Astrocyte of the spinal cord (primary cell): Measurements from ENCODE around the gene ATL2.

Experiments used
- DNase-seq: peaks from one replicate; pipeline ENCODE4 v3.0.0; 2011; ENCODE audit warnings: low read depth, low spot score
- H3K4me3 ChIP-seq: 2 replicates; pipeline ENCODE4 v1.5.1; 2011; ENCODE audit warnings: low read depth, mild to moderate bottlenecking, low read length, moderate library complexity
- CTCF ChIP-seq: IDR thresholded peaks from 2 replicates; pipeline ENCODE4 v1.5.1; 2012; ENCODE audit warnings: low read depth, mild to moderate bottlenecking, low read length, inconsistent platforms
- in situ Hi-C: cut with HindIII; loops from 2 replicates; pipeline ENCODE4 v1.10.0; 2017; ENCODE audit warnings: low sequenced_read_pairs

Gene ATL2

GRCh38 chr2:38256610-38257009 is 120.5 kb downstream of the ATL2 start:
- no peak for DNase-seq
- no peak for TF ChIP-seq CTCF
- no peak overlapping the region for H3K4me3 ChIP-seq
- in situ Hi-C loops, result no loop called here

- DNase-seq, result no peak
- no peak for TF ChIP-seq CTCF
- H3K4me3 ChIP-seq, result no peak overlapping the region
- in situ Hi-C loops, result no loop called here
Measured at GRCh38 chr2:38255211-38255610, 121.9 kb downstream of the ATL2 start.

GRCh38 chr2:38254796-38255195 is 122.3 kb downstream of the ATL2 start:
- no peak for TF ChIP-seq CTCF
- no peak overlapping the region for H3K4me3 ChIP-seq
- in situ Hi-C loops, result no loop called here
- no peak for DNase-seq

GRCh38 chr2:38251940-38252339 is 125.1 kb downstream of the ATL2 start:
- no peak for TF ChIP-seq CTCF
- H3K4me3 ChIP-seq, result no peak overlapping the region
- no peak for DNase-seq
- in situ Hi-C loops, result no loop called here

- H3K4me3 ChIP-seq, result no peak overlapping the region
- no peak for DNase-seq
- in situ Hi-C loops, result no loop called here
- no peak for TF ChIP-seq CTCF
Measured at GRCh38 chr2:38248707-38249106, 128.4 kb downstream of the ATL2 start.

GRCh38 chr2:38248255-38248654 is 128.8 kb downstream of the ATL2 start:
- DNase-seq, result no peak
- no peak overlapping the region for H3K4me3 ChIP-seq
- in situ Hi-C loops, result no loop called here
- no peak for TF ChIP-seq CTCF

- no peak for TF ChIP-seq CTCF
- in situ Hi-C loops, result no loop called here
- DNase-seq, result no peak
- H3K4me3 ChIP-seq, result no peak overlapping the region
Measured at GRCh38 chr2:38246105-38246504, 131.0 kb downstream of the ATL2 start.
